GM12891 (cell line): ENCODE data around the gene EML1.

Source experiments
- POLR2A ChIP-seq: IDR thresholded peaks from 2 replicates; pipeline ENCODE4 v1.6.1; 2011; ENCODE audit warnings: low read depth, low read length, control low read depth
- POLR2AphosphoS5 ChIP-seq: IDR thresholded peaks from 2 replicates; pipeline ENCODE4 v1.6.1; 2011; ENCODE audit warnings: low read depth, low read length, control low read depth

DNA sequence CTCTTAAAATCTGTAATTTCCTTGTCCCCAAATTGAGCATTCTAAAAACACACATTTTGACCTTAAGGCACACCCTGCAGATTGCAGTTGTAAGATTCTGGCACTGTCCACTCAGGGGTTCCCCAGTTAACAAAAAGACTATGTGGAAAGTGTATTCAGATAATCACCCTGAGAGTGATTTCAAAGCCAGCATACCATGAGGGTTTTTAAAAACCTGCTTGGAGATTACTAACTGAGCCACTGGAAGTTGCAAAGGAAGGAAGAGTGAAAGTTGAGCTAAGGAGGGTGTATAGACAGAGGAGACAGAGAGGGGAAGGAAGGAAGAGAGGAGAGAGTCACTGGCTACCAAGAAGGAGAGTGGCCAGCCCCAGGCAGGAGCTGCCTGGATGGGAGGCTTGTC, 82.6 kb downstream of the EML1 start:
- TF ChIP-seq POLR2A (no peak), POLR2AphosphoS5 (no peak)
